Umbilical cord (tissue), 2 donors: ENCODE measurements around the gene SIL1. TPM values are rescaled to one million over a fixed set of nuclear protein-coding genes. Genes with fewer than 3 reads are reported as not detected.
A peak's percentile ranks its signal among the peaks of the same experiment; 100 is the strongest.

Experiments used
- DNase-seq: peaks from one replicate; pipeline ENCODE4 v3.0.0-alpha.2; 2015; ENCODE audit warnings: low spot score
- total RNA-seq: library from RNA; depleted of rRNA; stranded (reverse); fragments of >200 nt; gene quantifications from one replicate; pipeline ENCODE4 v1.2.3, GENCODE V29; 2014; ENCODE audit warnings: low replicate concordance; ENCODE audit not compliant: insufficient read depth

SIL1 gene
- total RNA-seq, 1 donor from 2014 or later, result 48.9 TPM

DNA sequence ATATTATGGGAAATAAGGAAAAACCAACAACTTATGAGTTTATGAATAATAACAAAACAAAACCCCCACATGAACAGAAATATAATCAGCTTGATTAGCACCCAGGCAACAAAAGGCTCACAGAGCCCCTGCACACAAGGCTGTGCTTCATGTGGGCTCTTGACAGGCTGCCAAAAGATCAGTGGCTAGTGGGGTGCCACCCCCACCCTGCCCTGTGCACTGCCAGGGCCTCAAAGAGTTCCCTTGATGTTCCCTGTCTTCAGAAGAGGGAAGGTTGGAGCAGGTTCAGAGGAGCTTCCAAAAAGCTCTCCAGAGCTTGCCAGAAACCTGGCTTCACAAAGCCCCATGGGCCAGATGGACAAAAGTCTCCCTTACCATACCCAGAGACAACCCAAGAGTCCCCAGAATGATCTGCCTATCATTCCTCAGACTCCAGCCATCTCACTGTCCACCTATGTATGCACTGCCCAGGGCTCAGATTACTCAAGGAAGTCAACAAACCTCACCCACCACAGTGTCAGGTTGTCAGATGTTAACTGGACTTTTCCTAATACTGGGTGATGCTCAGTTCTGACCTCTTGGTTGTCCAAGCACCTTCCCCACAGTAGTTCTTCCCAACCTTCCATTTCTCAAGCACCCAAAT is 87.5 kb downstream of the SIL1 start:
- no peak for DNase-seq

- DNase-seq, result peak; percentile 93
These were observed 89.9 kb downstream of the SIL1 start for GRCh38 chr5:139108063-139108824.

DNA sequence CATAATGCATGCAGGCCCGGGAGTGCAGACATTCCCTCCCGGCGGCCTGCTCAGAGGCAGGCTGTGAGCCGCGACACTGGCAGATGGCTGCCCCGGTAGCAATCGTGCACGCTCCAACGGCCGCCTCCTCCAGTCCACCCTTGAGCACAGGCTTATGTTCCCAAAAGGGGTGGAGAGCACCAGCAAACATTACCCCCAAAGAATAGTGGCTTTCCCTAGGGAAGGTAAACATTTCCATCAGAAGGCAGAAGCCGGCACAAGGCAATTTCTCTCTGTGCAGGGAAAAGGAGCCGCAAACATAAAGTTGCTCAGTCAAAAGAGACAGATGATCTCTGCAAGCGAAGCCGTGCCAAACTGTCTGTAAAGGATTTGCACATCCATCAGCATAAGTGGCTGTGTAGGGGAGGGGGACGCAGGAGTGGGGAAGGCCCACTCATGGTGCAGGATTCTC is 92.5 kb downstream of the SIL1 start:
- peak; percentile 35 for DNase-seq

DNA sequence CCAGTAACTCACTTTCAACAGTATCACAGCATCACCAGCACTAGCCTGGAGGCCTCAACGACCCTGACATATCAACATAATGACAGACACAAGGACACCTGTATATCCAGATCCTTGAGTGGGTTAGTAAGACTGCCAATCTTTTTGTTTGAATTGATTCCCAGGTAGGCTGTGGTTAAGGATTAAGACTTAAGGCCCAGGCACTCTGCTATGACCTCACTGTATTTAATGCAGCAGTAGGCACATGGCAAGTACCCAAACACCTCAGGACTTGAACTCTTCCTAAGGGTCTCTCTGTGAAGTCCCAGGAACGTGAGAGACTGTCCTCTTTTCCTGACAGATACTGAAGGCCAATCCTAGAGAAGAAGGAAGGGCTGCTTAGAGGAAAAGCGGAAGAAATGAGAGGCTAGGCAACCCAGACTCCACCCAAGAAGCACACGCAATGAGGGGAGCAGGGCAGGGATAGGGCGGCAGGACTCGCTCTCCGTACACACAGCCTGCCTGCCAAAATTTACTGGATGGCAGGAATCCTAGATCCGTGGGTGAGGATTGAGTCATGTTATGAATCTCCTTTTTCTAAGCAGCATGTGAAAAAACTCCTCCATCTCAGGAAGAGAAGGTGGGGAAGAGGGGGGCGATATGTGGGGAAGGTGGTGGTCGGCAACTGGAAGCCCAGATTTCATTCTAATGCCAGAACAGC is 93.4 kb downstream of the SIL1 start:
- DNase-seq, result peak; percentile 95

DNA sequence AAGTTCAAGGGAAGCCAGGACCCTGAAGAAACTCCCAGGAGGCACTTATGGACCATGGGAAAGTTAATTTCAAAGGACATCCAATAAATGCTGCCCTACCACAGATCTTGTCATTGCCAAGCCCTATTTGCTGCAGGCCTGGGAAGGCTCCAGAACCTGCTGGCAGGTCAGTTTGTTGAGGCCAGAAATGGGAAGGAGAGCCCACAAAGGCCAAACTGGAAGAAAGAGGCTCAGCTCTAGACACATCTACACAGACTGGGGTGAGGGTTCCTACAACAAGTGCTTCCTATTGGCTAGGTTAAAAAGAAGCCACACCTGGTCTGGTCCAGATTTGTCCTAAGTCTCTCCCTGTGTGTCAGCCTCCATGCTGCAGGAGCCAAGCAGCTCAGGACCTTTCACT is 94.4 kb downstream of the SIL1 start:
- DNase-seq, result no peak

- no peak for DNase-seq
These were observed 97.3 kb downstream of the SIL1 start for GRCh38 chr5:139100825-139101224.

DNA sequence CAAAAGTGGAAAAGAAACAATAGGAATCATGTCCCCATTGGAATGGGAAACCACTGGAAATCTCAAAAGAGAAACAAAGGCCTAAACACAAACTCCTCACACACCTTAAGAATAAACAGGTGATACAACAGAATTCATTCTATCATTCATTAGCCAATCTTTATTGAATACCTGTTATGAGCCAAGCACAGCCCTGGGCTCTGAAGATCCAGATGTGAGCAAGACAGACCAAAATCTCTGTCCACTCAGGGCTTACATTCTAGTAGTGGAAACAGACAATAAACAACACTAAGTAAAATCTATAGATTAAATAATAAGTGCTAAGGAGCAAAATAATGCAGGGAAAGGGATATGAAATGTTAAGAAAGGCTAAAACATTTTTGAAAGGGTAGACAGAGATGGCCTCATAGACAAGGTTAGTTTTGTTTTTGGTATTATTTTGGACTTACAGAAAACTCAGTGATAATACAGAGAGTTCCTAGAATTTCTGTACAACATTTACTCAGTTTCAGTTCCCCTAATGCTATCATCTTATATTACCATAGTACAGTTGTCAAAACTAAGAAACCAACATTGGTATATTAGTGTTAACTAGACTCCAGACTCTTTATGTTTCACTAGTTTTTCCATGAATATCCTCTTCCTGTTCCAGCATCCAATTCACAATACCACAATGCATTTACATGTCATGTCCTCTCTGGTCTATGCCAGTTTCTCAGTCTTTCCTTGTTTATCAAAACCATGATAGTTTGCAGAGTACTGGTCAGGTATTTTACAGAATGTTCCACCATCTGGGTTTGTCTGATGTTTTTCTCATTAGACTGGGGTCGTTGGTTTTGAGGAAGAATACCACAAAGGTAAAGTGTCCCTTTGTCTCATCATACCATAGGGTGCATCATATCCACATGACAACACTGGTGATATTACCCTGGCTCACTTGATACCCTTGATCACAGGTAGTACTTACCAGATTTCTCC is 103.7 kb downstream of the SIL1 start:
- DNase-seq, result no peak

- no peak for DNase-seq
These were observed 105.3 kb downstream of the SIL1 start for GRCh38 chr5:139092741-139093343.

DNA sequence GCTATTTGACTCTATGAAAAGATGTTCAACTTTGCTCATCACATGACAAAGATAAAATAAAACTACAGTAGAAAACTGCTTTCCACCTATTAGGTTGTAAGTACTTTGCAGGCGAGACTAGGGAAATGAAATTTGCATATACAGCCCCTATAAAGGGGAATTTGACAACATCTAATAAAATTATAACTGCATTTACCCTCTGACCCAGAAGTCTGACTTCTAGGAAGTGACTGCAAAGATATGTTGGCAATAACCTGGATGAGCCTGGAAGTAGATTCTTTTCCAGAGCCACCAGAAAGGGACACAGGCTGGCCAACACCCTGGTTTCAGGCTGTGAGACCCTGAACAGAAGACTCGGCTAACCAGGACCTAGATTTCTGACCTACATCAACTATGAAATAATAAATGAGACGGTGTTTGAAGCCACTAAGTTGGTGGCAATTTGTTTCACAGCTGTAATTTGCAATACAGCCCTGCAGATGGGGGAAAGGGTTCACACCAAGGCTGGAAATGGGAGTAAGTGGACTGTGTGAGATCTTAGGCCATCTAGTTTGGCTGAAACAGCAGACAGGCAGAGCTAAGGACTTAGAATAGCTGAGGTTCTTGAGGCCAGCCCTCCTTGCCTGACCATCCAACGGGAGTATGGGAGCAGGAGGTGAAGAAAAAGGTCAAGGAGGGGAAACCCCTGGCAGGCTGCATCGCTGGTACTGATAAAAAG is 106.6 kb downstream of the SIL1 start:
- DNase-seq, result peak; percentile 59

DNA sequence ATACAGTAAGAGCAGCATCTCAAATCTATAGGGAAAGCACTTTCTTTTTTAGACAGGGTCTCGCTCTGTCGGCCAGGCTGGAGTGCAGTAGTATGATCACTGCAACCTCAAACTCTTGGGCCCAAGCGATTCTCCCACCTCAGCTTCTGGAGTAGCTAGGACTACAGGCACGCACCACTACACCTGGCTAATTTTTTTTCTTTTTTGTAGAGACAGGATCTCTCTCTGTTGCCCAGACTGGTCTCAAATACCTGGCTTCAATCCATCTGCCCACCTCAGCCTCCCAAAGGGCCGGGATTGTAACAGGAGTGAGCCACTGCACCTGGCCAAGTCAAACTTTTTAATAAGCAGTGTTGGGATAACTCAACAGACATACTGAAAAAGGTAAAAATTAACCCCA is 107.6 kb downstream of the SIL1 start:
- DNase-seq, result no peak

- DNase-seq, result no peak
These were observed 110.1 kb downstream of the SIL1 start for GRCh38 chr5:139088024-139088423.

- DNase-seq, result no peak
These were observed 115.2 kb downstream of the SIL1 start for GRCh38 chr5:139082813-139083498.

DNA sequence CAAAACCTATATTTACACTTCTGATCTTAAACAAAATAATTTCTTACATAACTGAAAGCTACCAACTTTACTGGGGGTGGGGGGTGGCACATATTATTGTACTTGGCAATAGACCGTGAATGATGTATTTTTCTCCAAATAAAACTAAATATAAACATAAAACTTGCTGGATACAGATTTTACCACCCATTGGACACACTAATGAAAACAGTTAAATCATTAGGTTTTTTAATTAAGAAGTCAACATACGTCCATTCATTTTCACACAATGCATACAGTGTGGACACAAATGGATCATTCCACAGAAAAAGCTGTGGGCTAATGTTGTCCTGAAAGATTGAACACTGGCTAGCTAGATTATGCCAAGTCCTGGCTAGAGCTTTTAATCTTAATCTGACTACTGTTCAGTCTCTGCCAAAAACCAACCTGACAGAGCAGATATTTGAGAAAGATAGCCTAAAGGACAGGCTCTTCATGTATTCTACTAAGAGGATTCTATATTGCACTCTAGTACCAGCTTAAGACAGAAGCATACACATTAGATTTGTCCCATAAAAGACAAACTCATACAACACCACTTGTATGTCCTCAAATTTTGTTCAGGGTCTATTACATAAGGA is 118.1 kb downstream of the SIL1 start:
- no peak for DNase-seq

DNA sequence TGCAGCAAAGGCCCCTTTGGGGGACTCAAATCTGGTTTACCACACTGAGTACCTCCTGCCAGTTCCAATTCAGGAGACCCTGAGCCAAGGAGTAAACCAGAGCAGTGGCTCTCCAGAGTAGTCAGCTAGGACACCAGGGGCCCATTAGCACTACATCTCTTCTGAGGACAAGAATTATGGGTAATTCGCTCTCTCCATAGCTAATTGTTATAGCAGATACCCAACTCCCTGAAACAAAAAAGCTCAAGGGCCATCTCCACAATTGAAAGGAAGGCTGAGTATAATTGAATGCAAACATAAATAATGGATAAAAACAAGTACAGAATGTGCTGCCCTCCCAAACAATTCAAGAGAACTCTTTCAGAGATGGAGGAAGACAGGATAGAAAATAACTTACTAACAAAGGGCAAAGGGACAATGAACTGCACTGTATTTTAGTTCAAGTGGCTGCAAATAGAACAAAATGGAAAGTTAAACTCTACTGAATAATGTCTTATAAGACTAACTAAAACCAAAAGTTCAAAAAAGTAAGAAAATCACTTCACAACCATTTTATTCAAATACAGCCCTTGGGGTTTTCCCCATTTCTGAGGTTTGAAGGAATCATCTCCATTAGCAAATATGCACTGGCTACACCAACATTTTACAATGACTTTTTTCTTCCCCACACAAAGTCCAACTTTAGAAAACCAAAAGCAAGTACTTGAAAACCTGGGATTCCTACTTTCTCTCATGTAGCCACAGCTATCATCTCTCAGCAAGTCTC is 118.8 kb downstream of the SIL1 start:
- no peak for DNase-seq

GRCh38 chr5:139078345-139078744 is 119.8 kb downstream of the SIL1 start:
- DNase-seq, result no peak

DNA sequence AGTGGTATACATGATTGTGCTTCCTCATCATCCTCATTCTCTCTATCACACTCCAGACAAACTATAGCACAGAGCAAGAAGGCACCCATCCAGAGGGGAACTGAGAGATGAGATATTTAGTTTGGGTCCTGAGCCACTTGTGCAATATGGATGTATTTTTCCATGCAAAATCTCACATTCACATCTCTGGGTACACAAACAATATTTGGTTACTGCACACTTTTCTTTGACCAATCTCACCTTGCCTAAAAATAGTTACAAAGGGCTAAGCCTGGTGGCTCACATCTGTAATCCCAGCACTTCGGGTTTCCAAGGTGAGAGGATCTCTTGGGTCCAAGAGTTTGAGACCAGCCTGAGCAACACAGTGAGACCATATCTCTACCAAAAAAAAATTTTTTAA is 120.3 kb downstream of the SIL1 start:
- no peak for DNase-seq

DNA sequence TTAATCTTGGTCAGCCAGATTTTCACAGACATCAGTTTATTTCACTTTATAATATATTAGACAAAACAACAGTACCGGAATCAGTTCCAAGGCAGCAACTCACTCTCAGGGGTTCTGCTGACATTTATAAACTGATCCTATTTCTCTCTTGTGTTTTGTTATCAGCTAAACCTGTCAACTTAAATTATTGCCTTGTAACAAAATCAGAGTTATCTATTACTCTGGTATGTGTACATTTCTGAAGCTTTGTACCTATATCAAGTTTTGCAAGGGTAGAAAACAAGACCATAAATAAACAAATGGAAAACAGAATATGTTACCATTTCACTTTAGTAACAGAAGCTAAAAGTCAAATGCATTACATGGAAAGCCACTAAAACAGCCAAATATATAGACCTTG is 122.1 kb downstream of the SIL1 start:
- no peak for DNase-seq
